HG03196 (cell line): ENCODE data around the gene NT5DC2.
A peak's percentile ranks its signal among the peaks of the same experiment; 100 is the strongest.

Source experiments
- ATAC-seq: cut with Tn5 transposase; IDR thresholded peaks from one replicate; pipeline ENCODE4 v1.9.1; 2021; ENCODE audit not compliant: unreplicated experiment

The NT5DC2 gene

GRCh38 chr3:52533623-52534280 is at the start of gene NT5DC2:
Gene NT5DC2 (minus strand): TSS chr3:52533857. CDS start chr3:52533737, 120 bp downstream.
- ATAC-seq = peak; percentile 27

- no peak for ATAC-seq
These were observed 40.7 kb upstream of the NT5DC2 start for GRCh38 chr3:52574056-52574965.

GRCh38 chr3:52572221-52572620 is 38.6 kb upstream of the NT5DC2 start:
- no peak for ATAC-seq

- no peak for ATAC-seq
These were observed 36.4 kb upstream of the NT5DC2 start for GRCh38 chr3:52570076-52570475.

- ATAC-seq = no peak
These were observed 34.4 kb upstream of the NT5DC2 start for GRCh38 chr3:52568069-52568468.

GRCh38 chr3:52563984-52564383 is 30.3 kb upstream of the NT5DC2 start:
- ATAC-seq = no peak

GRCh38 chr3:52561028-52561747 is 27.5 kb upstream of the NT5DC2 start:
- ATAC-seq = no peak

GRCh38 chr3:52558436-52558835 is 24.8 kb upstream of the NT5DC2 start:
- ATAC-seq = no peak

- ATAC-seq = no peak
These were observed 23.6 kb upstream of the NT5DC2 start for GRCh38 chr3:52557011-52557960.

GRCh38 chr3:52555056-52555455 is 21.4 kb upstream of the NT5DC2 start:
- no peak for ATAC-seq

- no peak for ATAC-seq
These were observed 20.5 kb upstream of the NT5DC2 start for GRCh38 chr3:52554026-52554755.

- no peak for ATAC-seq
These were observed 18.4 kb upstream of the NT5DC2 start for GRCh38 chr3:52552089-52552488.

GRCh38 chr3:52551118-52551517 is 17.5 kb upstream of the NT5DC2 start:
- no peak for ATAC-seq

- no peak for ATAC-seq
These were observed 13.5 kb upstream of the NT5DC2 start for GRCh38 chr3:52547143-52547542.

- no peak for ATAC-seq
These were observed 12.6 kb upstream of the NT5DC2 start for GRCh38 chr3:52546111-52546901.

- ATAC-seq = no peak
These were observed 11.3 kb upstream of the NT5DC2 start for GRCh38 chr3:52544937-52545336.

GRCh38 chr3:52541050-52541449 is 7.4 kb upstream of the NT5DC2 start:
- no peak for ATAC-seq

GRCh38 chr3:52539010-52539653 is 5.5 kb upstream of the NT5DC2 start:
- no peak for ATAC-seq
